Measurements from ENCODE around the gene RELL1.

- no peak for TF ChIP-seq CTCF (IDR thresholded peaks at IDR 0.05)
- TF ChIP-seq EZH2 (IDR thresholded peaks at IDR 0.05; ENCODE audit: borderline replicate concordance, insufficient read depth, low read depth, low read length, poor library complexity, severe bottlenecking), result no peak
Observed at GRCh38 chr4:37594099-37594498, 92.1 kb downstream of the RELL1 start.

Data from B cell (primary cell).